Loucy (cell line): ENCODE results near the gene PLCH1.

Experiments used
- H2AFZ ChIP-seq: fragments of 200-600 bp; sonication (generic); 2 replicates; pipeline ENCODE4 v1.6.0; 2016; ENCODE audit warnings: antibody characterized with exemption, mild to moderate bottlenecking, low read length, moderate library complexity
- H3F3A ChIP-seq: fragments of 200-600 bp; 2 replicates; pipeline ENCODE4 v1.6.0; 2016; ENCODE audit warnings: antibody characterized with exemption, low read depth, mild to moderate bottlenecking
- H3K27me3 ChIP-seq: fragments of 200-600 bp; sonication (generic); 2 replicates; pipeline ENCODE4 v1.6.1; 2014; ENCODE audit warnings: low read length, mild to moderate bottlenecking; ENCODE audit not compliant: insufficient read depth, poor library complexity, severe bottlenecking
- H3K36me3 ChIP-seq: fragments of 200-600 bp; sonication (generic); 2 replicates; pipeline ENCODE4 v1.6.1; 2016; ENCODE audit warnings: low read length; ENCODE audit not compliant: insufficient read depth
- H3K4me1 ChIP-seq: fragments of 200-600 bp; sonication (generic); 2 replicates; pipeline ENCODE4 v1.5.1; 2014; ENCODE audit warnings: low read length, mild to moderate bottlenecking; ENCODE audit not compliant: insufficient read depth, poor library complexity, severe bottlenecking
- H3K4me2 ChIP-seq: fragments of 200-600 bp; sonication (generic); 2 replicates; pipeline ENCODE4 v1.6.0; 2014; ENCODE audit warnings: antibody characterized with exemption, low read length, low read depth, mild to moderate bottlenecking; ENCODE audit not compliant: poor library complexity, severe bottlenecking
- H3K4me3 ChIP-seq: fragments of 200-600 bp; sonication (generic); 2 replicates; pipeline ENCODE4 v1.5.1; 2014; ENCODE audit warnings: low read length, mild to moderate bottlenecking, mixed read lengths; ENCODE audit not compliant: poor library complexity, severe bottlenecking
- H3K79me2 ChIP-seq: fragments of 200-600 bp; sonication (generic); 2 replicates; pipeline ENCODE4 v1.6.1; 2014; ENCODE audit warnings: low read length; ENCODE audit not compliant: insufficient read depth
- H3K9ac ChIP-seq: fragments of 200-600 bp; sonication (generic); 2 replicates; pipeline ENCODE4 v1.6.0; 2014; ENCODE audit warnings: mild to moderate bottlenecking, low read depth, low read length, moderate library complexity; ENCODE audit not compliant: poor library complexity, severe bottlenecking
- H3K9me2 ChIP-seq: fragments of 200-600 bp; sonication (generic); replicated peaks from 2 replicates; pipeline ENCODE4 v1.6.1; 2016; ENCODE audit warnings: low read depth, low read length, mixed read lengths
- H3K9me3 ChIP-seq: fragments of 200-600 bp; sonication (generic); 2 replicates; pipeline ENCODE4 v1.6.1; 2014; ENCODE audit warnings: mild to moderate bottlenecking, antibody characterized with exemption, low read length, low read depth; ENCODE audit not compliant: insufficient read depth
- H4K20me1 ChIP-seq: fragments of 200-600 bp; sonication (generic); 2 replicates; pipeline ENCODE4 v1.6.0; 2014; ENCODE audit warnings: antibody characterized with exemption, low read length, mild to moderate bottlenecking; ENCODE audit not compliant: insufficient read depth, poor library complexity, severe bottlenecking
- CTCF ChIP-seq: fragments of 200-600 bp; sonication (generic); conservative IDR thresholded peaks from 2 replicates; pipeline ENCODE4 v1.5.1; 2014; ENCODE audit warnings: mild to moderate bottlenecking, antibody characterized with exemption, low read length
- EZH2phosphoT487 ChIP-seq: fragments of 200-600 bp; IDR thresholded peaks from 2 replicates; pipeline ENCODE4 v1.6.1; 2018; ENCODE audit warnings: antibody characterized with exemption, mild to moderate bottlenecking, moderate library complexity, borderline replicate concordance

PLCH1 gene

GRCh38 chr3:155431856-155432570 is 312.9 kb downstream of the PLCH1 start:
- Histone ChIP-seq H3K4me2 (no peak overlapping the region), H3K27me3 (no peaks in the 10 kb centered on the region), H3F3A (no peaks in the 10 kb centered on the region), H3K4me1 (no peaks in the 10 kb centered on the region), H4K20me1 (no peaks in the 10 kb centered on the region), H3K9me3 (peaks cover 10% of the 10 kb centered on the region; the same call in 1 of the 2 replicates), H3K9ac (no peak overlapping the region), H3K79me2 (no peaks in the 10 kb centered on the region), H2AFZ (no peak overlapping the region), H3K36me3 (no peaks in the 10 kb centered on the region), H3K4me3 (no peak overlapping the region), H3K9me2 (no peaks in the 10 kb centered on the region)
- TF ChIP-seq EZH2phosphoT487 (no peak), CTCF (no peak)

- no peak overlapping the region for H3K4me3 ChIP-seq
- no peaks in the 10 kb centered on the region for H3K9me2 ChIP-seq
- no peaks in the 10 kb centered on the region for H3K36me3 ChIP-seq
- peaks cover 22% of the 10 kb centered on the region for H3K9me3 ChIP-seq
- H3K79me2 ChIP-seq = no peaks in the 10 kb centered on the region
- peaks cover 4% of the 10 kb centered on the region for H3K4me1 ChIP-seq
- TF ChIP-seq CTCF (no peak), EZH2phosphoT487 (no peak)
- no peaks in the 10 kb centered on the region for H4K20me1 ChIP-seq
- H3K9ac ChIP-seq = no peak overlapping the region
- no peaks in the 10 kb centered on the region for H3K27me3 ChIP-seq
- no peak overlapping the region for H3K4me2 ChIP-seq
- no peaks in the 10 kb centered on the region for H3F3A ChIP-seq
- no peak overlapping the region for H2AFZ ChIP-seq
Observed at GRCh38 chr3:155428563-155428962, 316.3 kb downstream of the PLCH1 start.

- peaks cover 26% of the 10 kb centered on the region for H3K9me3 ChIP-seq
- no peak overlapping the region for H3K9ac ChIP-seq
- H3K4me2 ChIP-seq = no peak overlapping the region
- no peaks in the 10 kb centered on the region for H3F3A ChIP-seq
- no peaks in the 10 kb centered on the region for H3K9me2 ChIP-seq
- no peaks in the 10 kb centered on the region for H3K79me2 ChIP-seq
- H3K4me3 ChIP-seq = no peak overlapping the region
- H2AFZ ChIP-seq = no peak overlapping the region
- H3K27me3 ChIP-seq = no peaks in the 10 kb centered on the region
- H4K20me1 ChIP-seq = no peaks in the 10 kb centered on the region
- TF ChIP-seq EZH2phosphoT487 = no peak
- no peaks in the 10 kb centered on the region for H3K36me3 ChIP-seq
- peaks cover 14% of the 10 kb centered on the region for H3K4me1 ChIP-seq
Observed at GRCh38 chr3:155426524-155427230, 318.2 kb downstream of the PLCH1 start.
